ENCODE measurements around the gene TTC8. TPM values are rescaled to one million over a fixed set of nuclear protein-coding genes. Genes with fewer than 3 reads are reported as not detected.
"Not testable (repeated sequence)": the region's sequence is repeated elsewhere in the genome, so short reads cannot be mapped to it uniquely, and the experiment has no call there.

Gene TTC8
- total RNA-seq, 4 donors from 2014 or later, result 1.6 to 5.9 (median 2.6) TPM

- no peak for ATAC-seq
- TF ChIP-seq CTCF (IDR thresholded peaks at IDR 0.05 in 4 of 5, conservative IDR thresholded peaks at IDR 0.05 in 1 of 5), result no peak
- TF ChIP-seq POLR2A (IDR thresholded peaks at IDR 0.05), result no peak
- in situ Hi-C loops (cut with MboI; ENCODE audit: low sequenced_read_pairs in 4 of 4) (loop anchor here in 1 of 4 donors (25.0 kb wide), 1 partner anchor 191 kb away; no protein-coding TSS in a partner anchor), intact Hi-C loops (cut with DNase I; ENCODE audit: low total_unique reads) (no loop called here)
- H3K27ac ChIP-seq, result no peak overlapping the region
- H3K36me3 ChIP-seq, result no peaks in the 10 kb centered on the region
- no peaks in the 10 kb centered on the region for H3K9me3 ChIP-seq
- H3K4me3 ChIP-seq, result no peak overlapping the region
- no peak for DNase-seq
- no peaks in the 10 kb centered on the region for H3K4me1 ChIP-seq
- no peaks in the 10 kb centered on the region for H3K27me3 ChIP-seq
These were observed 28.7 kb downstream of the TTC8 start for GRCh38 chr14:88853129-88853528.

GRCh38 chr14:88856786-88857366 is 32.4 kb downstream of the TTC8 start:
- Histone ChIP-seq H3K4me3 (no peak overlapping the region), H3K4me1 (no peaks in the 10 kb centered on the region), H3K27me3 (no peaks in the 10 kb centered on the region), H3K9me3 (no peaks in the 10 kb centered on the region), H3K36me3 (no peaks in the 10 kb centered on the region), H3K27ac (no peak overlapping the region)
- DNase-seq (no peak), ATAC-seq (no peak)
- intact Hi-C loops (cut with DNase I; ENCODE audit: low total_unique reads), result no loop called here
- TF ChIP-seq POLR2A (IDR thresholded peaks at IDR 0.05) (no peak), CTCF (IDR thresholded peaks at IDR 0.05 in 4 of 5, conservative IDR thresholded peaks at IDR 0.05 in 1 of 5) (no peak)
- in situ Hi-C loops (cut with MboI; ENCODE audit: low sequenced_read_pairs in 4 of 4), result loop anchor here in 1 of 4 donors (25.0 kb wide), 1 partner anchor 195 kb away; no protein-coding TSS in a partner anchor

GRCh38 chr14:88857861-88858260 is 33.4 kb downstream of the TTC8 start:
- H3K36me3 ChIP-seq; intact Hi-C loops (cut with DNase I; ENCODE audit: low total_unique reads): not testable (repeated sequence)

GRCh38 chr14:88859118-88859517 is 34.7 kb downstream of the TTC8 start:
- H3K9me3 ChIP-seq; ATAC-seq; intact Hi-C loops (cut with DNase I; ENCODE audit: low total_unique reads); H3K36me3 ChIP-seq; H3K27me3 ChIP-seq; DNase-seq; H3K4me3 ChIP-seq; H3K4me1 ChIP-seq; H3K27ac ChIP-seq: not testable (repeated sequence)
- in situ Hi-C loops (cut with MboI; ENCODE audit: low sequenced_read_pairs in 4 of 4), result loop anchor here in 1 of 4 donors (25.0 kb wide), 1 partner anchor 197 kb away; no protein-coding TSS in a partner anchor

More at GRCh38 chr14:88857861-88858260, 33.4 kb downstream of the TTC8 start:
- in situ Hi-C loops (cut with MboI; ENCODE audit: low sequenced_read_pairs in 4 of 4), result loop anchor here in 1 of 4 donors (25.0 kb wide), 1 partner anchor 196 kb away; no protein-coding TSS in a partner anchor
- not testable (repeated sequence) for H3K4me1 ChIP-seq, H3K27ac ChIP-seq, DNase-seq, H3K9me3 ChIP-seq, ATAC-seq, H3K4me3 ChIP-seq, H3K27me3 ChIP-seq

- Histone ChIP-seq H3K9me3 (no peaks in the 10 kb centered on the region), H3K27ac (no peak overlapping the region), H3K4me3 (no peak overlapping the region), H3K4me1 (no peaks in the 10 kb centered on the region), H3K36me3 (no peaks in the 10 kb centered on the region), H3K27me3 (no peaks in the 10 kb centered on the region)
- intact Hi-C loops (cut with DNase I; ENCODE audit: low total_unique reads) (no loop called here), in situ Hi-C loops (cut with MboI; ENCODE audit: low sequenced_read_pairs in 4 of 4) (loop anchor here in 1 of 4 donors (25.0 kb wide), 1 partner anchor 201 kb away; no protein-coding TSS in a partner anchor)
- TF ChIP-seq POLR2A (IDR thresholded peaks at IDR 0.05) (no peak), CTCF (IDR thresholded peaks at IDR 0.05 in 4 of 5, conservative IDR thresholded peaks at IDR 0.05 in 1 of 5) (no peak)
- DNase-seq (no peak), ATAC-seq (no peak)
These were observed 38.7 kb downstream of the TTC8 start for GRCh38 chr14:88863167-88863566.

Measured in gastrocnemius medialis (tissue), 4 donors.